IMR-90 (cell line): Measurements from ENCODE around the gene TAGLN. TPM values are rescaled to one million over a fixed set of nuclear protein-coding genes. Genes with fewer than 3 reads are reported as not detected.
A peak's percentile ranks its signal among the peaks of the same experiment; 100 is the strongest.

Source experiments
- ATAC-seq: fragments of 200-7000 bp; cut with Tn5 transposase; 2 replicates; pipeline ENCODE4 v1.9.1; 2020; ENCODE audit warnings: low read depth, mild to moderate bottlenecking, moderate library complexity
- BruUV-seq: library from RNA; stranded (reverse); fragments of 400-500 nt; replicated peaks from 2 replicates; lab custom pipeline; 2021; lab: Mats Ljungman, UMichigan
- CTCF ChIA-PET: fragments of 300-600 bp; formaldehyde crosslinking; extraction: SDS; loops from one replicate; lab custom pipeline; 2021; ENCODE audit warnings: antibody characterized with exemption; lab: Yijun Ruan, JAX
- POLR2A ChIA-PET: fragments of 300-600 bp; sonication (Branson Sonifier 250); formaldehyde crosslinking; loops from one replicate; lab custom pipeline; 2022; ENCODE audit warnings: antibody characterized with exemption; ENCODE audit not compliant: unreplicated experiment; lab: Charles Lee
- DNase-seq: peaks from one replicate; pipeline ENCODE4 v3.0.0; 2013
- H2AFZ ChIP-seq: replicated peaks from 2 replicates; pipeline ENCODE3; 2013; ENCODE audit warnings: low read length, mild to moderate bottlenecking; ENCODE audit not compliant: poor library complexity
- H2AK5ac ChIP-seq: 2 replicates; pipeline ENCODE4 v1.6.1; 2013; ENCODE audit warnings: low read depth, low read length, inconsistent platforms
- H2AK9ac ChIP-seq: replicated peaks from 2 replicates; pipeline ENCODE3; 2013; ENCODE audit warnings: mild to moderate bottlenecking, low read depth, low read length, moderate library complexity; ENCODE audit not compliant: poor library complexity
- H2BK120ac ChIP-seq: 2 replicates; pipeline ENCODE4 v1.6.1; 2013; ENCODE audit warnings: low read depth, low read length, inconsistent platforms
- H2BK15ac ChIP-seq: 3 replicates; pipeline ENCODE4 v1.6.1; 2013; ENCODE audit warnings: low read depth, low read length, inconsistent platforms
- H2BK20ac ChIP-seq: 2 replicates; pipeline ENCODE4 v1.6.1; 2013; ENCODE audit warnings: low read depth, mild to moderate bottlenecking, inconsistent platforms, low read length, moderate library complexity
- H2BK5ac ChIP-seq: 2 replicates; pipeline ENCODE4 v1.6.1; 2013; ENCODE audit warnings: mild to moderate bottlenecking, low read depth, low read length, inconsistent platforms; ENCODE audit not compliant: poor library complexity, severe bottlenecking
- H3K14ac ChIP-seq: replicated peaks from 2 replicates; pipeline ENCODE4 v1.6.1; 2013; ENCODE audit warnings: low read depth, low read length, inconsistent platforms
- H3K18ac ChIP-seq: 2 replicates; pipeline ENCODE4 v1.6.1; 2013; ENCODE audit warnings: low read depth, low read length, control low read depth
- H3K23ac ChIP-seq: 2 replicates; pipeline ENCODE4 v1.6.1; 2013; ENCODE audit warnings: low read depth, low read length, inconsistent platforms
- H3K27ac ChIP-seq: 2 replicates; pipeline ENCODE4 v1.5.1; 2013; ENCODE audit warnings: mild to moderate bottlenecking, control low read depth, low read length; ENCODE audit not compliant: insufficient read depth
- H3K27me3 ChIP-seq: 2 replicates; pipeline ENCODE4 v1.6.1; 2013; ENCODE audit warnings: low read length; ENCODE audit not compliant: control insufficient read depth, insufficient read depth
- H3K36me3 ChIP-seq: 2 replicates; pipeline ENCODE4 v1.6.1; 2013; ENCODE audit warnings: low read length, mixed read lengths; ENCODE audit not compliant: control insufficient read depth, insufficient read depth
- H3K4ac ChIP-seq: 2 replicates; pipeline ENCODE4 v1.6.1; 2013; ENCODE audit warnings: low read depth, low read length, inconsistent platforms
- H3K4me1 ChIP-seq: 2 replicates; pipeline ENCODE4 v1.6.1; 2013; ENCODE audit warnings: low read length, mixed read lengths; ENCODE audit not compliant: control insufficient read depth, insufficient read depth
- H3K4me2 ChIP-seq: 2 replicates; pipeline ENCODE4 v1.6.1; 2013; ENCODE audit warnings: low read depth, mild to moderate bottlenecking, control low read depth, low read length, moderate library complexity
- H3K4me3 ChIP-seq: 2 replicates; pipeline ENCODE4 v1.5.1; 2013; ENCODE audit warnings: low read depth, mild to moderate bottlenecking, control low read depth, low read length, moderate library complexity; ENCODE audit not compliant: insufficient read depth
- H3K56ac ChIP-seq: 2 replicates; pipeline ENCODE4 v1.6.1; 2013; ENCODE audit warnings: low read length, inconsistent platforms; ENCODE audit not compliant: insufficient read depth; ENCODE audit errors: extremely low read depth
- H3K79me1 ChIP-seq, 2 experiments: 2 replicates each; pipeline ENCODE4 v1.6.1; 2013; ENCODE audit warnings: low read length in 2 of 2, inconsistent platforms in 1 of 2, low read depth in 1 of 2
- H3K9ac ChIP-seq: 2 replicates; pipeline ENCODE4 v1.6.1; 2013; ENCODE audit warnings: low read depth, low read length, control low read depth
- H3K9me1 ChIP-seq: 2 replicates; pipeline ENCODE4 v1.6.1; 2013; ENCODE audit warnings: low read length, inconsistent platforms; ENCODE audit not compliant: insufficient read depth
- H3K9me3 ChIP-seq: 2 replicates; pipeline ENCODE4 v1.6.1; 2013; ENCODE audit warnings: low read length; ENCODE audit not compliant: control insufficient read depth, insufficient read depth
- H4K20me1 ChIP-seq: 2 replicates; pipeline ENCODE4 v1.6.1; 2013; ENCODE audit warnings: low read length, inconsistent platforms; ENCODE audit not compliant: insufficient read depth
- H4K5ac ChIP-seq: 2 replicates; pipeline ENCODE4 v1.6.1; 2013; ENCODE audit warnings: mild to moderate bottlenecking, low read depth, low read length, control low read depth
- H4K8ac ChIP-seq, 2 experiments: 2 replicates each; pipeline ENCODE4 v1.6.1; 2013; ENCODE audit warnings: low read depth in 2 of 2, low read length in 2 of 2, control low read depth in 1 of 2, inconsistent platforms in 1 of 2
- H4K91ac ChIP-seq: 2 replicates; pipeline ENCODE4 v1.6.1; 2013; ENCODE audit warnings: low read depth, low read length, inconsistent platforms; ENCODE audit not compliant: insufficient read depth
- BHLHE40 ChIP-seq: fragments of 150-350 bp; IDR thresholded peaks from 2 replicates; pipeline ENCODE4 v1.6.1; 2016; ENCODE audit warnings: mild to moderate bottlenecking, low read depth, low read length
- CEBPB ChIP-seq: IDR thresholded peaks from 2 replicates; pipeline ENCODE4 v1.6.1; 2012; ENCODE audit warnings: low read depth, low read length, improper control_type of control experiment
- CHD1 ChIP-seq: IDR thresholded peaks from 2 replicates; pipeline ENCODE4 v1.6.1; 2012; ENCODE audit warnings: low read depth, low read length, improper control_type of control experiment
- CTCF ChIP-seq: conservative IDR thresholded peaks from 2 replicates; pipeline ENCODE4 v1.5.1; 2012; ENCODE audit warnings: mild to moderate bottlenecking, low read depth, low read length, improper control_type of control experiment
- ELK1 ChIP-seq: fragments of 150-350 bp; IDR thresholded peaks from 2 replicates; pipeline ENCODE4 v1.6.1; 2016; ENCODE audit warnings: low read depth, mild to moderate bottlenecking, low read length, moderate library complexity, borderline replicate concordance
- FOS ChIP-seq: fragments of 150-350 bp; IDR thresholded peaks from 2 replicates; pipeline ENCODE4 v1.6.1; 2016; ENCODE audit warnings: low read depth, low read length
- MAFK ChIP-seq: IDR thresholded peaks from 2 replicates; pipeline ENCODE4 v1.6.1; 2012; ENCODE audit warnings: low read depth, low read length, improper control_type of control experiment
- MAZ ChIP-seq: IDR thresholded peaks from 2 replicates; pipeline ENCODE4 v1.6.1; 2012; ENCODE audit warnings: low read depth, mild to moderate bottlenecking, low read length, improper control_type of control experiment, moderate library complexity, borderline replicate concordance
- MXI1 ChIP-seq: IDR thresholded peaks from 2 replicates; pipeline ENCODE4 v1.6.1; 2012; ENCODE audit warnings: low read depth, mild to moderate bottlenecking, low read length, moderate library complexity, borderline replicate concordance
- NFE2L2 ChIP-seq: fragments of 150-350 bp; IDR thresholded peaks from 2 replicates; pipeline ENCODE4 v1.6.1; 2016; ENCODE audit warnings: low read depth, mild to moderate bottlenecking, low read length
- POLR2A ChIP-seq: IDR thresholded peaks from 2 replicates; pipeline ENCODE4 v1.6.1; 2012; ENCODE audit warnings: mild to moderate bottlenecking, low read depth, low read length
- RAD21 ChIP-seq: IDR thresholded peaks from 2 replicates; pipeline ENCODE4 v1.6.1; 2012; ENCODE audit warnings: low read length, improper control_type of control experiment
- RCOR1 ChIP-seq: IDR thresholded peaks from 2 replicates; pipeline ENCODE4 v1.6.1; 2012; ENCODE audit warnings: mild to moderate bottlenecking, low read length, improper control_type of control experiment; ENCODE audit not compliant: insufficient replicate concordance
- RFX5 ChIP-seq: IDR thresholded peaks from 2 replicates; pipeline ENCODE4 v1.8.0; 2012; ENCODE audit warnings: low read depth, mild to moderate bottlenecking, low read length, moderate library complexity
- SMC3 ChIP-seq: fragments of 150-350 bp; IDR thresholded peaks from 2 replicates; pipeline ENCODE4 v1.6.1; 2016; ENCODE audit warnings: low read depth, mild to moderate bottlenecking, antibody characterized with exemption, low read length, moderate library complexity
- USF2 ChIP-seq: fragments of 150-350 bp; IDR thresholded peaks from 2 replicates; pipeline ENCODE4 v1.6.1; 2017; ENCODE audit warnings: mild to moderate bottlenecking, antibody characterized with exemption, low read length, low read depth
- whole genome bisulfite sequencing, 2 experiments: methylation state at CpG; one replicate each; pipeline versions ENCODE4 v1.1.5 to v1.1.7; 2013; ENCODE audit warnings: missing lambda C conversion rate in 2 of 2; ENCODE audit not compliant: insufficient read length in 1 of 2; ENCODE audit errors: extremely low coverage in 2 of 2; 5-methylcytosine and 5-hydroxymethylcytosine counted together
- dilution Hi-C: fragments of 300-500 bp; cut with HindIII; formaldehyde crosslinking; loops from one replicate; pipeline ENCODE4 v1.14.3; 2018; ENCODE audit warnings: low sequenced_read_pairs; ENCODE audit not compliant: unreplicated experiment
- in situ Hi-C: fragments of 300-500 bp; cut with MboI; formaldehyde crosslinking; loops from 3 replicates; pipeline ENCODE4 v1.14.3; 2019; ENCODE audit warnings: low sequenced_read_pairs, inconsistent platforms, mixed read lengths
- intact Hi-C: fragments of 100-400 bp; cut with micrococcal nuclease; formaldehyde crosslinking; loops from 2 replicates; pipeline ENCODE4 v1.10.0; 2022
- polyA plus RNA-seq, 3 experiments: library from polyadenylated mRNA; depleted of rRNA; stranded (reverse); fragments of >200 nt; gene quantifications; 2 replicates each; pipeline ENCODE4 v1.2.3, GENCODE V29; 2012; ENCODE audit warnings: low replicate concordance in 1 of 3
- total RNA-seq: library from RNA; depleted of rRNA; stranded (reverse); fragments of >200 nt; gene quantifications from 2 replicates; pipeline ENCODE4 v1.2.3, GENCODE V29; 2012

The TAGLN gene
- total and polyA plus RNA-seq, 2 of the 4 experiments (the other 2 are of a cell fraction): 2,558 to 3,760 TPM

- Histone ChIP-seq H3K9me1 (0 out of 2 replicates have a peak, but pooled peaks cover 4% of the 10 kb centered on the region), H3K79me1 (peaks cover 8 to 21% of the 10 kb centered on the region in 2 experiments; a peak in 3 of 4 replicates), H3K27ac (no peak overlapping the region), H4K8ac (no peak overlapping the region), H3K4me1 (peaks cover 4% of the 10 kb centered on the region; the same call in 1 of the 2 replicates), H3K9ac (no peak overlapping the region), H2AK5ac (no peak overlapping the region), H3K27me3 (no peaks in the 10 kb centered on the region), H2BK5ac (peak overlapping the region; percentile 28), H4K20me1 (no peaks in the 10 kb centered on the region; the same call in 1 of the 2 replicates), H4K5ac (no peak overlapping the region), H2AFZ (no peak overlapping the region), H3K4ac (no peak overlapping the region), H3K4me3 (no peak overlapping the region), H3K36me3 (peaks cover 18% of the 10 kb centered on the region; the same call in 1 of the 2 replicates), H3K9me3 (no peaks in the 10 kb centered on the region), H2AK9ac (no peak overlapping the region), H3K56ac (no peak overlapping the region), H3K23ac (no peak overlapping the region), H2BK120ac (no peak overlapping the region), H3K14ac (no peak overlapping the region), H3K4me2 (no peak overlapping the region; the same call in 1 of the 2 replicates), H4K91ac (no peak overlapping the region), H2BK15ac (no peak overlapping the region), H3K18ac (no peak overlapping the region), H2BK20ac (no peak overlapping the region)
- DNase-seq: peak; percentile 96
- no CpG with 5 or more reads among the region's 6 CpGs for WGBS, 2 experiments
- dilution Hi-C loops (no loop called here), intact Hi-C loops (loop anchor here (1.0 to 10.0 kb wide), 3 partner anchors 42 to 386 kb away; partner anchors contain the start of gene BACE1), in situ Hi-C loops (loop anchor here (5.0 kb wide), 1 partner anchor 78 kb away; the partner anchor contains the start of gene BACE1)
- POLR2A ChIA-PET: no interaction called here
- CTCF ChIA-PET: interaction anchor here (0.6 to 0.8 kb wide), 3 partner anchors 9 to 150 kb away, joined by 3 to 4 read pairs (median 3); no protein-coding TSS in a partner anchor
- ATAC-seq: peak; percentile 99
- no peak for TF ChIP-seq MAZ
- no peak for TF ChIP-seq NFE2L2
- TF ChIP-seq CEBPB: no peak
- TF ChIP-seq CTCF: peak; percentile 69
- no peak for TF ChIP-seq MXI1
- peak; percentile 72 for TF ChIP-seq RAD21
- no peak for TF ChIP-seq ELK1
- TF ChIP-seq POLR2A: no peak
- no peak for TF ChIP-seq USF2
- TF ChIP-seq CHD1: no peak
- TF ChIP-seq RCOR1: peak; percentile 32
- peak; percentile 66 for TF ChIP-seq SMC3
- no peak for TF ChIP-seq RFX5
- peak; percentile 69 for TF ChIP-seq FOS
- no peak for TF ChIP-seq MAFK
- TF ChIP-seq BHLHE40: no peak; the same call in 1 of the 2 replicates
- BruUV-seq: no TSS peak
Observed at GRCh38 chr11:117239295-117239694, 40.1 kb downstream of the TAGLN start.
